Measurements from ENCODE around the gene ST7. TPM values are rescaled to one million over a fixed set of nuclear protein-coding genes. Genes with fewer than 3 reads are reported as not detected.
A peak's percentile ranks its signal among the peaks of the same experiment; 100 is the strongest.

The ST7 gene
- total and polyA plus RNA-seq, 2 of the 8 experiments (the other 6 are each of a cell fraction or from before 2014, with no cell fraction given), result 16.3 to 18.0 TPM

GRCh38 chr7:116953906-116954838 lies 871 bp downstream of the ST7 start (continued):
- no peak for TF ChIP-seq SP1 (IDR thresholded peaks at IDR 0.05; ENCODE audit: low read depth, low read length)
- TF ChIP-seq NRF1 (IDR thresholded peaks at IDR 0.05; ENCODE audit: low read depth, low read length), result no peak
- TF ChIP-seq RAD21 (IDR thresholded peaks at IDR 0.05 in 1 of 2, conservative IDR thresholded peaks at IDR 0.05 in 1 of 2; ENCODE audit: low read depth in 2 of 2, low read length in 2 of 2), result no peak
- TF ChIP-seq SP4 (IDR thresholded peaks at IDR 0.05; ENCODE audit: low read length), result no peak
- no peak for TF ChIP-seq TCF12 (IDR thresholded peaks at IDR 0.05; ENCODE audit: low read depth, low read length)
- peak; percentile 66 for TF ChIP-seq TAF1 (IDR thresholded peaks at IDR 0.05; ENCODE audit: low read depth, low read length)
- peak; percentile 60 for TF ChIP-seq KDM4A (IDR thresholded peaks at IDR 0.05; ENCODE audit: low read depth, low read length, severe bottlenecking)
- TF ChIP-seq SUZ12 (IDR thresholded peaks at IDR 0.05; ENCODE audit: low read length), result no peak
- TF ChIP-seq CBX8 (IDR thresholded peaks at IDR 0.05; ENCODE audit: borderline replicate concordance, low read depth, low read length), result no peak
- peak; percentile 70 for TF ChIP-seq POLR2AphosphoS5 (IDR thresholded peaks at IDR 0.05; ENCODE audit: low read depth, low read length)
- TF ChIP-seq ATF2 (IDR thresholded peaks at IDR 0.05; ENCODE audit: low read length), result 0 out of 2 replicates have a peak, but pooled peaks have one; percentile 43
- peak; percentile 95 for TF ChIP-seq RBBP5 (IDR thresholded peaks at IDR 0.05; ENCODE audit: borderline replicate concordance, low read depth, low read length)
- TF ChIP-seq TAF7 (optimal IDR thresholded peaks at IDR 0.05; ENCODE audit: borderline replicate concordance, low read depth, low read length), result no peak
- no peak; the same call in 1 of the 2 replicates for TF ChIP-seq YY1 (IDR thresholded peaks at IDR 0.05; ENCODE audit: low read depth, low read length)
- TF ChIP-seq RFX5 (IDR thresholded peaks at IDR 0.05; ENCODE audit: borderline replicate concordance, low read depth, low read length), result no peak
- TF ChIP-seq ZNF274 (IDR thresholded peaks at IDR 0.05; ENCODE audit: borderline replicate concordance, extremely low read depth, low read length), result no peak
- 0 out of 2 replicates have a peak, but pooled peaks have one; percentile 66 for TF ChIP-seq TBP (IDR thresholded peaks at IDR 0.05; ENCODE audit: low read depth, low read length)
- 0 out of 4 replicates have a peak, but pooled peaks of 1 of the 2 experiments have one; percentile 55 for TF ChIP-seq HDAC2 (IDR thresholded peaks at IDR 0.05; ENCODE audit: borderline replicate concordance in 1 of 2, low read depth in 2 of 2, low read length in 2 of 2)
- no peak for TF ChIP-seq KDM5A (IDR thresholded peaks at IDR 0.05; ENCODE audit: low read length)
- TF ChIP-seq BRCA1 (IDR thresholded peaks at IDR 0.05; ENCODE audit: low read depth, low read length), result no peak
- no peak for TF ChIP-seq CHD1 (IDR thresholded peaks at IDR 0.05; ENCODE audit: low read depth, low read length)

All from H1 (cell line).